Mucosa of descending colon (tissue), 3 donors: ENCODE data around the gene CYBRD1. TPM values are rescaled to one million over a fixed set of nuclear protein-coding genes. Genes with fewer than 3 reads are reported as not detected.
A peak's percentile ranks its signal among the peaks of the same experiment; 100 is the strongest.

ENCODE experiments used
- ATAC-seq: fragments of 200-7000 bp; cut with Tn5 transposase; one replicate; pipeline ENCODE4 v1.9.1; 2020; ENCODE audit warnings: mild to moderate bottlenecking, moderate library complexity
- DNase-seq, 3 donors: peaks; one replicate each; pipeline ENCODE4 v3.0.0-alpha.2; 2020
- H3K36me3 ChIP-seq: fragments of 200-600 bp; one replicate; pipeline ENCODE4 v1.8.0; 2021; ENCODE audit warnings: low read depth, mild to moderate bottlenecking
- H3K4me1 ChIP-seq: fragments of 200-600 bp; one replicate; pipeline ENCODE4 v1.8.0; 2021; ENCODE audit warnings: low read depth, mild to moderate bottlenecking
- H3K4me3 ChIP-seq: fragments of 200-600 bp; one replicate; pipeline ENCODE4 v1.8.0; 2021; ENCODE audit warnings: mild to moderate bottlenecking
- H3K9me3 ChIP-seq: fragments of 200-600 bp; one replicate; pipeline ENCODE4 v1.8.0; 2021; ENCODE audit warnings: mild to moderate bottlenecking
- CTCF ChIP-seq: fragments of 200-600 bp; IDR thresholded peaks from one replicate; pipeline ENCODE4 v1.8.0; 2022; ENCODE audit warnings: antibody characterized with exemption, mild to moderate bottlenecking
- intact Hi-C, 2 donors: fragments of 100-400 bp; cut with DNase I in 1 of 2; cut with micrococcal nuclease in 1 of 2; formaldehyde crosslinking; loops; one replicate each; pipeline versions ENCODE4 v1.11.0 to v1.11.1; 2022; cut with DNase I, micrococcal nuclease
- total RNA-seq, 3 donors: library from RNA; stranded (reverse); fragmentation: NEBNext Ultra II Directional in 2 of 3; extraction: Animal tissue kit (Norgen Biotek cat#: 25700) in 2 of 3; gene quantifications; one replicate each; pipeline versions ENCODE4 v1.2.1 to v1.2.4, GENCODE V29; 2021 to 2023
- donor health status: DM: no; HTN: no; CAD: no; lungs with moderate emphysema.
- donor health status: DM: no; HTN: no; CAD: no.
- donor health status: DM: no; HTN: yes; CAD: no.

CYBRD1 gene
- total RNA-seq, 3 donors from 2014 or later: 24.7 to 103 (median 36.5) TPM

- Histone ChIP-seq H3K4me1 (no peaks in the 10 kb centered on the region), H3K36me3 (no peaks in the 10 kb centered on the region), H3K9me3 (no peaks in the 10 kb centered on the region), H3K4me3 (no peak overlapping the region)
- no peak for ATAC-seq
- no peak for DNase-seq
- intact Hi-C loops: no loop called here
- no peak for TF ChIP-seq CTCF
These were observed 35.1 kb downstream of the CYBRD1 start for GRCh38 chr2:171557363-171557762.

DNA sequence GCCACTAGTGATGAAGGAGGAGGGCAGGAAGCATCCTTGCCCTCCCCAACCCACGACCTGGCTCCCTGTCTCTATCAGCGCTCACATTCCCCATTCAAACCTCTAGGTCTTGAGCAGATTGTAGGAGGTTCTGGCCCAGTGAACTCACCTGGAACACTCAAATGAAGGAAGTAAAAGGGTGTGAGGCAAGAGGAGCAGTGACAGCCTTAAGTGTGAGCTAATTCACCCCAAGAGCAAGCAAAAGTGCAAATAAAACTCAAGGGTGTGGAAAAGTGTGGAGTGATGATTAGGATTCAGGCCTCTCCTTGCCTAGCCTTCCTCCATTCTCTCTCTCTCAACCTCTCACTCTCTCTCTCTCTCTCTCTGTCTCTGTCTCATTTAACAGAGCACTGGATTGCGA is 41.0 kb downstream of the CYBRD1 start:
- ATAC-seq: peak; percentile 58

GRCh38 chr2:171564463-171564862 is 42.2 kb downstream of the CYBRD1 start:
- intact Hi-C loops: no loop called here
- peak; percentile 91 for ATAC-seq
- Histone ChIP-seq H3K4me1 (no peaks in the 10 kb centered on the region), H3K9me3 (no peaks in the 10 kb centered on the region), H3K4me3 (no peak overlapping the region), H3K36me3 (no peaks in the 10 kb centered on the region)
- no peak for TF ChIP-seq CTCF
- peak in 1 of 3 donors; percentile 15 for DNase-seq

More for the DNA sequence above, 41.0 kb downstream of the CYBRD1 start:
- Histone ChIP-seq H3K36me3 (no peaks in the 10 kb centered on the region), H3K4me1 (no peaks in the 10 kb centered on the region), H3K9me3 (no peaks in the 10 kb centered on the region), H3K4me3 (no peak overlapping the region)
- no peak for TF ChIP-seq CTCF
- no peak for DNase-seq
- intact Hi-C loops: no loop called here

- Histone ChIP-seq H3K4me1 (no peaks in the 10 kb centered on the region), H3K36me3 (no peaks in the 10 kb centered on the region), H3K9me3 (no peaks in the 10 kb centered on the region), H3K4me3 (no peak overlapping the region)
- ATAC-seq (no peak), DNase-seq (no peak)
- intact Hi-C loops: no loop called here
- no peak for TF ChIP-seq CTCF
These were observed 43.8 kb downstream of the CYBRD1 start for GRCh38 chr2:171566057-171566456.

DNA sequence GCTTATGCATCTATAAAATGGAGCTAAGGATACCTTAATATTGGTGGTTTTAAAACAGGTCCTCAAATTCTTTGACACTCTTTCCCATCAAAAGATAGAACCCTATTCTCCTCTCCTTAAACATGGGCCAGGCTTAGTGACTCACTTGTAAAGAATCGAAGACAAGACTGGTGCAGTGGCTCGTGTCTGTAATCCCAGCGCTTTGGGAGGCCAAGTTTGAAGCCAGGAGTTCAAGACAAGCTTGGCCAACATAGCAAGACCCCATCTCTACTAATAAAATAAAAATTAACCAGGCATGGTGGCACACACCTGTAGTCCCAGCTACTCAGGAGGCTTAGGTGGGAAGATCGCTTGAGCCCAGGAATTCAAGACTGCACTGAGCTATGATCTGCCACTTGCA is 44.5 kb downstream of the CYBRD1 start:
- H3K4me3 ChIP-seq: no peak overlapping the region
- H3K4me1 ChIP-seq: no peaks in the 10 kb centered on the region
- intact Hi-C loops: no loop called here
- ATAC-seq: no peak
- no peak for DNase-seq
- TF ChIP-seq CTCF: no peak
- no peaks in the 10 kb centered on the region for H3K9me3 ChIP-seq
- no peaks in the 10 kb centered on the region for H3K36me3 ChIP-seq

- H3K9me3 ChIP-seq: no peaks in the 10 kb centered on the region
- ATAC-seq (no peak), DNase-seq (no peak)
- H3K4me3 ChIP-seq: no peak overlapping the region
- H3K4me1 ChIP-seq: no peaks in the 10 kb centered on the region
- no peaks in the 10 kb centered on the region for H3K36me3 ChIP-seq
- TF ChIP-seq CTCF: no peak
- intact Hi-C loops: no loop called here
These were observed 45.8 kb downstream of the CYBRD1 start for GRCh38 chr2:171568089-171568488.
